Measurements from ENCODE around the gene RPL5. TPM values are rescaled to one million over a fixed set of nuclear protein-coding genes. Genes with fewer than 3 reads are reported as not detected.

The RPL5 gene
- total and polyA plus RNA-seq, 2 experiments from 2014 or later: 2,182 to 3,547 TPM

GRCh38 chr1:92854101-92854785 lies 22.4 kb downstream of the RPL5 start (continued):
- TF ChIP-seq ZNF462 (CRISPR knock-in tag; IDR thresholded peaks at IDR 0.05): no peak

- no peak for ATAC-seq
- H3K4me1 Mint-ChIP-seq: 0 out of 3 replicates have a peak, but pooled peaks cover 3% of the 10 kb centered on the region
- Histone ChIP-seq H2AFZ (no peak overlapping the region), H3K4me1 (ENCODE audit: insufficient read depth) (no peaks in the 10 kb centered on the region), H3K9me2 (ENCODE audit: insufficient read depth) (no peaks in the 10 kb centered on the region), H3K79me2 (replicated peaks; ENCODE audit: insufficient read depth) (no peaks in the 10 kb centered on the region), H3F3A (replicated peaks; ENCODE audit: low read depth) (no peaks in the 10 kb centered on the region), H3K27ac (ENCODE audit: low read depth) (no peak overlapping the region), H3K4me3 (no peak overlapping the region), H3K27me3 (ENCODE audit: insufficient read depth) (no peaks in the 10 kb centered on the region), H3K36me3 (ENCODE audit: insufficient read depth) (no peaks in the 10 kb centered on the region), H3K4me2 (no peak overlapping the region), H4K20me1 (replicated peaks; ENCODE audit: insufficient read depth) (no peaks in the 10 kb centered on the region)
- peaks cover 2% of the 10 kb centered on the region for H3K27me3 Mint-ChIP-seq (ENCODE audit: insufficient read depth, low read depth, poor library complexity)
- H3K4me3 Mint-ChIP-seq: no peak overlapping the region
- H3K9me3 Mint-ChIP-seq: no peaks in the 10 kb centered on the region
- no peak for DNase-seq (ENCODE audit: low spot score)
- no peaks in the 10 kb centered on the region for H3K36me3 Mint-ChIP-seq (ENCODE audit: low read depth)
- no peak overlapping the region for H3K27ac Mint-ChIP-seq
- TF ChIP-seq ZNF114 (CRISPR knock-in tag; IDR thresholded peaks at IDR 0.05) (no peak), ZNF462 (CRISPR knock-in tag; IDR thresholded peaks at IDR 0.05) (no peak), CTCF (conservative IDR thresholded peaks at IDR 0.05; ENCODE audit: low read depth in 2 of 2) (no peak), STAT1 (IDR thresholded peaks at IDR 0.05; ENCODE audit: unreplicated experiment) (no peak), JUNB (IDR thresholded peaks at IDR 0.05; ENCODE audit: unreplicated experiment) (no peak), POLR2AphosphoS5 (IDR thresholded peaks at IDR 0.05; ENCODE audit: low read depth) (no peak)
Measured at GRCh38 chr1:92855236-92855635, 23.4 kb downstream of the RPL5 start.

Data from GM23338 (cell line).